ENCODE data around the gene USP31.

USP31 gene, protein sequence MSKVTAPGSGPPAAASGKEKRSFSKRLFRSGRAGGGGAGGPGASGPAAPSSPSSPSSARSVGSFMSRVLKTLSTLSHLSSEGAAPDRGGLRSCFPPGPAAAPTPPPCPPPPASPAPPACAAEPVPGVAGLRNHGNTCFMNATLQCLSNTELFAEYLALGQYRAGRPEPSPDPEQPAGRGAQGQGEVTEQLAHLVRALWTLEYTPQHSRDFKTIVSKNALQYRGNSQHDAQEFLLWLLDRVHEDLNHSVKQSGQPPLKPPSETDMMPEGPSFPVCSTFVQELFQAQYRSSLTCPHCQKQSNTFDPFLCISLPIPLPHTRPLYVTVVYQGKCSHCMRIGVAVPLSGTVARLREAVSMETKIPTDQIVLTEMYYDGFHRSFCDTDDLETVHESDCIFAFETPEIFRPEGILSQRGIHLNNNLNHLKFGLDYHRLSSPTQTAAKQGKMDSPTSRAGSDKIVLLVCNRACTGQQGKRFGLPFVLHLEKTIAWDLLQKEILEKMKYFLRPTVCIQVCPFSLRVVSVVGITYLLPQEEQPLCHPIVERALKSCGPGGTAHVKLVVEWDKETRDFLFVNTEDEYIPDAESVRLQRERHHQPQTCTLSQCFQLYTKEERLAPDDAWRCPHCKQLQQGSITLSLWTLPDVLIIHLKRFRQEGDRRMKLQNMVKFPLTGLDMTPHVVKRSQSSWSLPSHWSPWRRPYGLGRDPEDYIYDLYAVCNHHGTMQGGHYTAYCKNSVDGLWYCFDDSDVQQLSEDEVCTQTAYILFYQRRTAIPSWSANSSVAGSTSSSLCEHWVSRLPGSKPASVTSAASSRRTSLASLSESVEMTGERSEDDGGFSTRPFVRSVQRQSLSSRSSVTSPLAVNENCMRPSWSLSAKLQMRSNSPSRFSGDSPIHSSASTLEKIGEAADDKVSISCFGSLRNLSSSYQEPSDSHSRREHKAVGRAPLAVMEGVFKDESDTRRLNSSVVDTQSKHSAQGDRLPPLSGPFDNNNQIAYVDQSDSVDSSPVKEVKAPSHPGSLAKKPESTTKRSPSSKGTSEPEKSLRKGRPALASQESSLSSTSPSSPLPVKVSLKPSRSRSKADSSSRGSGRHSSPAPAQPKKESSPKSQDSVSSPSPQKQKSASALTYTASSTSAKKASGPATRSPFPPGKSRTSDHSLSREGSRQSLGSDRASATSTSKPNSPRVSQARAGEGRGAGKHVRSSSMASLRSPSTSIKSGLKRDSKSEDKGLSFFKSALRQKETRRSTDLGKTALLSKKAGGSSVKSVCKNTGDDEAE (N-terminal part only)

DNA sequence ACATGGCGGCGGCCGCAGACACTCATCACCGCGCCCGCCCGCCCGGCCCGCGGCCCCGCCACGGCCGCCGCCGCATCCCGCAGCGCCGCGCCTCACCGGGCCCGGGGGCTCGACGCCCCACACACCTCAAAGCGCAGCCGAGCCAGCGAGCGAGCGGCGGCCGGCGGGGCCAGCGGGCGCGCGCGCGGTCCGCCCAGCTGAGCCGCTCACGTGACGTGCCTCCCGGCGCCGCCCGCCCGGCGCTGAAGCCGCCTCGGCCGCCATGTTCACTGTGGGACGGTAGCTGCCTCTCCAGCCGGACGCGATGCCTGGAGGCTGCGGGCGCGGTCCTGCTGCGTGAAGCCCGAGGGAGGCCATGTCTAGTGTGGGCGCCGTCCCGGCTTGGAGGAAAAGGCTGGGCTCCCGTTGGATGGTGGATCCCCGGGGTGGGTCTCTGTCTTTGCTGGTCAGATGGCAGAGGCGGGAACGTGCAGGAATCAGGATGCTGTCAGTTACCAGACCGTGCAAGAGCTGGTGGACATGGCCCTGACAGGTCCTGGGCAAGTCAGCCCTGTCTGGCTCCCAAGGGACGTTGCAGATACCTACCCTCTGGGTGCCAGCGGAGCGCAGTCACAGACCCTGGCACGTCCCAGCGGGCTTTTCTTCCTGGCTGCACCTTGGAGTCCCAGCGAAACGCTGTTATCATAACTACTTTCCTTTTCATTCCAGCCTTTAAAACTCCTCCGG, at the start of gene USP31:
Gene USP31 (minus strand): TSS at position 186 of the 726 bp plus-strand sequence. CDS start 182 bp downstream, at position 4.
- DNase-seq = peak; percentile 80 to 86 (median 82)

DNA sequence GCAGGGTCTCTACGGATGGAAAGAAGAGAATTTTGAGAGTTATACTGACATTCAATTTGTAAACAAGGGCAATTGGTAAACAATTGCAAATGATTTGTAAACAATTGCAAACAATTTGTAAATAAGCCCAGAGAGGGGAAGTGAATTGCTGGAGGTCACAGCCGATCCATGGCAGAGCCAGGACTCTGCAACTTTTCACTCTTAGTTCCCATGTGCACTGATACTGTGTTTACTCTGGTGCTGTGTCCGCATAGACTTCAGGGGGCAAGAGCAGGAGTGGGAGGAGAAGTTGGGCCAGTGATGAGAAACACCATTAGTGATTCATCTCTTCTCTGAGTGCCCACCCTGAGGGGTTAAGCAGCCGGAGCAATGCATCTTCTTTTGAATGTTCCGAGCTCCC, 47.3 kb upstream of the USP31 start:
- DNase-seq = no peak

- no peak for DNase-seq
These were observed 46.2 kb upstream of the USP31 start for GRCh38 chr16:23195366-23195978.

- DNase-seq = no peak
These were observed 45.4 kb upstream of the USP31 start for GRCh38 chr16:23194497-23195221.

- DNase-seq = no peak
These were observed 39.7 kb upstream of the USP31 start for GRCh38 chr16:23188911-23189310.

DNA sequence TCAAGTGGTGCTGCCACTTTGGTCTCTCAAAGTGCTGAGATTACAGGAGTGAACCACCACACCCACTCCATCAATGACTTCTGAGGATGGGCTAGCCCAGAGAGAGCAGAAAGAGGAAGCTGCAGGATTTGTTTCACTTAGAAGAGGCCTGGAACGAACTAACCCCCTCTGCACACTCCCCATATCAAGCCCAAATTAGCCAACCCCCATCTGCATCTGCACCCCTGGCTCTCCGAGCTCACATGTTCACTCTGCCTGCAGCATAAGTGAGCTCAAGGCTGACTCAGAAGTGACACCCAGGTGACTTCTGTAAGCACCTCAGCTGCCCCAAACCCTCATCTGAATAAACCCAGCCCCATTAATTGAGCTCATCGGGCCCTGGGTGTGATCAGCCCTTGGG, 38.1 kb upstream of the USP31 start:
- DNase-seq = no peak

- no peak for DNase-seq
These were observed 36.9 kb upstream of the USP31 start for GRCh38 chr16:23186171-23186570.

- DNase-seq = no peak
These were observed 36.4 kb upstream of the USP31 start for GRCh38 chr16:23185656-23186055.

DNA sequence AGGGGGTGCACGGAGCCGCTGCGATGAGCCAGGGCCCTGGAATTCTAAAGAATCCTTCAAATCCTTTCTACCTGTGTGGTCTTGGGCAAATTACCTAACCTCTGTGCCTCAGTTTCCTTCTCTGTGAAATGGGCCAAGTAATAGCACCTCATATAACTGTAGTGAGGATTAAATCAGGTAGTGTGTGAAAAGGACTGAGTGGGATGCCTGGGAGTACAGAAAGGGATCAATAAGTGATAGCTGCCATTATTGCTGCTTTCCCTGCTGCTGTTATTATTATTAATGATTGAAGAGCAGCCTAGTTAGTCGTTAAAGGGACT, 34.3 kb upstream of the USP31 start:
- DNase-seq = no peak

GRCh38 chr16:23182679-23183542, 33.7 kb upstream of the USP31 start, which contains the start of gene SCNN1G:
SCNN1G (plus strand) TSS chr16:23182745; CDS start chr16:23186272, 3,527 bp downstream.
- DNase-seq = no peak

DNA sequence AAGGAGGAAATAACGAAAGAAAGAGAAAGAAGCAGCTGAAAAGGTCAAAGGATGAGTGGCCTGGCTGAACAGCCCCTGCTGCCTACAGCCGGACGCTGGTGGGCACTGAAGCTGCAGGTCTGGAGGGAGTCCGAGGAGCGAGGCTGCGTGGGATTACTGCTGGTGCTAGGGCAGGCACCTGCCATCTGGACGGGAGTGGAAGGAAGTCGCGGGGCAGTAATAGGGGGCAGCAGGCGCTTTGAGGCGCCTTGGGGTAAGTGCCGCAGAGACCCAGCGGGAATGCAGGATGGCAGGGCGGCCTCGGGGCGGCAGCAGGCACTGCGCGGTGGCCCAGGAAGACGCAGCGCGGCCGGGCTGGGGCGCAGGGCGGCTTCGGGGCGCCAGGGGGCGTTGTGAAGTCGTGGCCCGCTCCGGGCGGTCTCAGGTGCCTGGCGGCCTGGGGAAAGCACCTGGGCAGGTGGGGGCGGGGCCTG, 33.0 kb upstream of the USP31 start:
- peak; percentile 20 to 41 (median 35) for DNase-seq

DNA sequence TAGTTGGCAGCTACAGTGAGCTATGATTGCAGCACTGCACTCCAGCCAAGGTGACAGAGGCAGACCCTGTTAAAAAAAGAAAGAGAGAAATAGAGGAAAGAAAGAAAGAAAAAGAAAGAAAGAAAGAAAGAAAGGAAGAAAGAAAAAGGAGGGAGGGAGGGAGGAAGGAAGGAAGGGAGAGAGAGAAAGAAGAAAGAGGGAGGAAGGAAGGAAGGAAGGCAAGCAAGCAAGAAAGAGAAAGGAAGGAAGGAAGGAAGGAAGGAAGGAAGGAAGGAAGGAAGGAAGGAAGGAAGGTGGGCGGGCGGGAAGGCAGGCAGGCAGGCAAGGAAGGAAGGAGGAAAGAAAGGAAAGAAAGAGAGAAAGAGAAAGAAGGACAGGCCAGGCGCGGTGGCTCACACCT, 32.3 kb upstream of the USP31 start:
- no peak for DNase-seq

DNA sequence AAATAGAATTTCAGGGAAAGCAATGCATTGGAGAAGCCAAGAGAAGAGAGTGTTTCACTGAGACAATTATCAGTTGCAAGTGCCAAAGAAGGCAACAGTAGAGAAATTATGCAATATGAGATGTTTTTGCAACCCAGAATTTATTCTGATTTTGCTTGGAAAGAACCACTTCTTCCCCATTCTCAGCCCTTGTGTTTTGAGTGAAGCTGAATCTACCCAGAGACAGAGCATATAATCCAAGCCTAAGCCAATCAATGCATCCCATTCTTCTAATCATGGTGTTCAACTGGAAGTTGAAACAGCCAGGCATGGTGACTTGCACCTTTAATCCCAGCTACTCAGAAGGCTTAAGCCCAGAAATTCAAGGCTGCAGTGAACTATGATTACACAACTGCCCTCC, 26.4 kb upstream of the USP31 start:
- no peak for DNase-seq

DNA sequence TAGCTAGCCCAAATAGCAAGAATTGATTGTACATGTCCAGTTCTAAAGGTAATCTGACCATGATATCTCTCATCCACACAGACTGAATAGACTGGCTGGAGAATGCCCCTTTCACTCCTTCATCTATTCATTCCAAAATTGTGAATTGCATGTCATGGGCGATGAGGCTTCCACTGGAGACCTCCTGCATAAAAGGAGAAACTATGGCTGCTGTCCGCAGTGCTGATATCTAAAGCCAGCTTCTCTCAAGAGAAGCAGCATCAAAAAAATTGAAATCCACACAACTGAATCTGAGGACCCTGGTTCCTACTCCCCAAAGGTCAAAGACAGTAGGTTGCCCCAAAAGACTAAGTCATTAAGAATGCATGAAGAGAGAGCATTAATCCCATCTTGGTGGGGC, 25.4 kb upstream of the USP31 start:
- no peak for DNase-seq

- no peak for DNase-seq
These were observed 23.7 kb upstream of the USP31 start for GRCh38 chr16:23172994-23173393.

- DNase-seq = no peak
These were observed 23.3 kb upstream of the USP31 start for GRCh38 chr16:23172583-23172982.

- no peak for DNase-seq
These were observed 15.5 kb upstream of the USP31 start for GRCh38 chr16:23164736-23165135.

DNA sequence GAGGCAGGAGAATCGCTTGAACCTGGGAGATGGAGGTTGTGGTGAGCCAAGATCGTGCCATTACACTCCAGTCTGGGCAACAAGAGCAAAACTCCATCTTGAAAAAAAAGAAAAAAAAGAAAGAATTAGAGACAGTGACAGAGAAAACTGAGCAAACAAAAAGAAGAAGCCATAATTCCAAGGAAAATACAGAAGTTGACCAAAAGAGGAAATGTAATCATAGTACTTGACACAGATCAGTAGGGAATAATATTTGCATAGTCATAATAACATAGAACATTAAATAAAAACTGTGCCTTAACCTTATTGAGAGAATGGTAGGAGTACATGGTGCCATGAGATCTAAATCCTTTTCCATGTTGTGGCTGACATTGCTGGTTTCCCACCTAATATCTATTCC, 14.7 kb upstream of the USP31 start:
- DNase-seq = no peak

DNA sequence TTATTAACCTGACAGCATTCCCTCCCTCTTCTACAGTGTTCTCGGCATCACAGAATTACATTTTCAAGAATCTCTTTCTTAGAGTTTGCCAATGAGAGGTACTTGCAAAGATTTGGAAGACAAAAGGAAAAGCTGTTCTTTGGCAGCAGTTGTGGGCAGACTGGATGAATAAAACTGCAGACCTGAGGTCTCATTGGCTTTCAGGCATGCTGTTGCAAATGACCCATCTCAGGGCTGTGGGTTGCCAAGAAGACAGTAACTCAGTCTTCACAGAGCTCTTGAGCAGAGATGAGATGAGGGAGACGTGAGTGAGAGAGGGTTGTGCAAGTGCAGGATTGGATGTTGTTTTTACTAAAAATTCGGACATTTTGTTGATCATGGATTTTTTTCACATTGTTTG, 11.3 kb upstream of the USP31 start:
- no peak for DNase-seq

- DNase-seq = no peak
These were observed 10.8 kb upstream of the USP31 start for GRCh38 chr16:23160082-23160481.
